Panc1 (cell line): ENCODE results near the gene SARS1.

Source experiments
- CTCF ChIP-seq: fragments of 450-650 bp; IDR thresholded peaks from 2 replicates; pipeline ENCODE4 v1.5.1; 2017; ENCODE audit warnings: mild to moderate bottlenecking
- REST ChIP-seq, 2 experiments: IDR thresholded peaks; 2 replicates each; pipeline ENCODE4 v1.6.1; 2011 to 2012; ENCODE audit warnings: low read depth in 2 of 2, control low read depth in 1 of 2, low read length in 1 of 2, mild to moderate bottlenecking in 1 of 2, moderate library complexity in 1 of 2; ENCODE audit not compliant: insufficient read depth in 1 of 2
- SIN3A ChIP-seq: IDR thresholded peaks from 2 replicates; pipeline ENCODE4 v1.6.1; 2012; ENCODE audit warnings: low read depth, mild to moderate bottlenecking, low read length, moderate library complexity, borderline replicate concordance; ENCODE audit not compliant: insufficient read depth

- TF ChIP-seq SIN3A (no peak), REST (IDR thresholded peaks at IDR 0.05; ENCODE audit: insufficient read depth in 1 of 2, low read depth in 2 of 2, low read length in 1 of 2) (no peak), CTCF (no peak)
Observed at GRCh38 chr1:109181807-109182163, 31.9 kb upstream of the SARS1 start.
